ENCODE data around the gene CALHM1. TPM values are rescaled to one million over a fixed set of nuclear protein-coding genes. Genes with fewer than 3 reads are reported as not detected.

CALHM1 gene
- total RNA-seq, 6 donors from 2014 or later = not detected

DNA sequence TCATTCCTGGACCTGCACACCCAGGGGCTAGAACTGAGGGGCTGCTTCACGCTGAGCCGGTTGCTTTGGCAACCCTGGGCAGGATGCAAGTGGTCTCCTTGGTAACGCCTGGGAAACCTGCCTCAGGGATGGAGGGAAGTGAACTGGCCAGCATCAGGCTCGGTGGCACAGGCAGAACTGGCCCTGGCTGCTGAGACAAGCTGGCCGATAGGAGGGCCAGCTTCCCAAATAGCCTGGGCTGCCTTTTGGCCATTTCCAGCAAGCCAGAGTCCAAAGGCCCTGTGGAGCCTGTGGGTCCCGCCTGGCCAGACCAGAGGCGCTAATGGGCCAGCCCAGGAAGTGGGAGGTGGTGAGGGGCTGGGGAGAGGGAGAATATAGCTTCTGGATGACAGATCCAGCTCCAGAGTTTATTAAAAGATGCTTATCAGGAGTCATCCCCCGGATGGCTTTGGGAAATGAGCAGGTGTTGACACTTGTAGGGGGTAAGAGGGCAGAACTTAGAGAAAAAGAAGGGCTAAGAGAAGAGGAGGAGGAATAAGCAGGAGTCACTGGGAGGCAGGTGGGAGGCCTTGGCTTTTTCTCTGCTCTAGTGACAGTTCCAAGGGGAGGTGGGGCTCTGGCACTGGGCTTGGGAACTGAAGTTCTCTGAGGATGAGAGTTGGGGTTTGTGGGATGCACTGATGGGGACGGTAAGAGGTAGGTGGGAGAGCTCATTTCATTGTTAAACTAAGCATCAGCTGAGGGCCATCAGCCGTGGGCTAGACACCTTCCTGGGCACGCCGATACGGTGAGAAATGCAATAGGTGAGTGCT, 44.4 kb upstream of the CALHM1 start:
- ATAC-seq (ENCODE audit: low FRiP score in 2 of 2) = no peak
- DNase-seq = peak in 1 of 2 donors; percentile 44
- Histone ChIP-seq H3K4me1 (peaks cover 0 to 5% (median 0%) of the 10 kb centered on the region in 4 donors), H3K9me3 (no peaks in the 10 kb centered on the region), H3K27ac (no peak overlapping the region), H3K27me3 (peaks cover 0 to 3% (median 0%) of the 10 kb centered on the region in 4 donors), H3K4me3 (no peak overlapping the region), H3K36me3 (no peaks in the 10 kb centered on the region)
- TF ChIP-seq POLR2A (IDR thresholded peaks at IDR 0.05) (no peak), POLR2AphosphoS5 (IDR thresholded peaks at IDR 0.05) (no peak), EP300 (IDR thresholded peaks at IDR 0.05) (no peak)
- TF ChIP-seq, protein P1, sequence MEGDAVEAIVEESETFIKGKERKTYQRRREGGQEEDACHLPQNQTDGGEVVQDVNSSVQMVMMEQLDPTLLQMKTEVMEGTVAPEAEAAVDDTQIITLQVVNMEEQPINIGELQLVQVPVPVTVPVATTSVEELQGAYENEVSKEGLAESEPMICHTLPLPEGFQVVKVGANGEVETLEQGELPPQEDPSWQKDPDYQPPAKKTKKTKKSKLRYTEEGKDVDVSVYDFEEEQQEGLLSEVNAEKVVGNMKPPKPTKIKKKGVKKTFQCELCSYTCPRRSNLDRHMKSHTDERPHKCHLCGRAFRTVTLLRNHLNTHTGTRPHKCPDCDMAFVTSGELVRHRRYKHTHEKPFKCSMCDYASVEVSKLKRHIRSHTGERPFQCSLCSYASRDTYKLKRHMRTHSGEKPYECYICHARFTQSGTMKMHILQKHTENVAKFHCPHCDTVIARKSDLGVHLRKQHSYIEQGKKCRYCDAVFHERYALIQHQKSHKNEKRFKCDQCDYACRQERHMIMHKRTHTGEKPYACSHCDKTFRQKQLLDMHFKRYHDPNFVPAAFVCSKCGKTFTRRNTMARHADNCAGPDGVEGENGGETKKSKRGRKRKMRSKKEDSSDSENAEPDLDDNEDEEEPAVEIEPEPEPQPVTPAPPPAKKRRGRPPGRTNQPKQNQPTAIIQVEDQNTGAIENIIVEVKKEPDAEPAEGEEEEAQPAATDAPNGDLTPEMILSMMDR (IDR thresholded peaks at IDR 0.05) = no peak
- WGBS, 2 donors = 66 to 77% methylated on average over 9 to 12 of the region's 13 CpGs

DNA sequence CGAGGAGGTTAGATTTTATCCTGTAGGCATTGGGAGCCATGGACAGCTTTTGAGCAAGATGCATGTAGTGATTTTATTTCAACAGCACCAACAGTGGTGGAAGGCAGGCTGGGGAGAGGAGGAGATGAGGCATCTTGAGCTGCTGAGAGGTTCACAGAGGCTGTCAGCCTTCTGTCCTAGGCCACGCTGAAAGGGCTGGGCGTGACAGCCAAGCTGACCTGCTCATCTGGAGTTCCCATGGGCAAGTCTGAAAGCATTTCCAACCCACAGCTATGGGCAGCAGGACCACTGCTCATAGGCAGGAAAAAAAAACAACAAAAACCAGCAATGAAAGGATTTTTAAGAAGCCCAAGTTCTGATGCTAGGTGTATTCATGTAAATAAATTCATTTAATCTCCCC, 42.5 kb upstream of the CALHM1 start:
- no peak overlapping the region for H3K27ac ChIP-seq
- H3K36me3 ChIP-seq = no peaks in the 10 kb centered on the region
- no peaks in the 10 kb centered on the region for H3K27me3 ChIP-seq
- ATAC-seq (ENCODE audit: low FRiP score in 2 of 2) (no peak), DNase-seq (no peak)
- TF ChIP-seq, protein P1 (IDR thresholded peaks at IDR 0.05) = no peak
- TF ChIP-seq POLR2AphosphoS5 (IDR thresholded peaks at IDR 0.05) (no peak), EP300 (IDR thresholded peaks at IDR 0.05) (no peak), POLR2A (IDR thresholded peaks at IDR 0.05) (no peak)
- no peak overlapping the region for H3K4me3 ChIP-seq
- peaks cover 0 to 5% (median 0%) of the 10 kb centered on the region in 4 donors for H3K4me1 ChIP-seq
- 85 to 87% methylated on average over 3 of the region's 3 CpGs for WGBS, 2 donors
- no peaks in the 10 kb centered on the region for H3K9me3 ChIP-seq

DNA sequence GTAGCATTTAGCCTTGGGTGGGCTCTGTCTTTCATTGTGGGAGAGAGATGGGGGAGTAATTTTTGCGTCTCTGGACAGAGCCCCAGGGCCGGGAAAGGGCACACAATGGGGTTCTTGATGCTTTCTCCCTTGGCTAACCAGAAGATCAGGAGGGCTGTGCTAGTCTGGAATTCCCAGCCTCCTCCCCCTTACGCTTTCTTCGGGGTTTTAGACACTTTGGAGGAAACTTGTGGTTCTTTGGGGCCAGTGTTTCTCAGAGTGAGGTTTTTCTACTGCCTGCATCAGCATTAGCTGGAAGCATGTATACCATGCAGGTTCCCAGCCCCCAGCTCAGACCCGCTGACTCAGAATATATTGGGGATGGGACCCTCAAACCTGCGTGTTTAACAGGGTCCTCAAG, 41.8 kb upstream of the CALHM1 start:
- Histone ChIP-seq H3K27me3 (no peaks in the 10 kb centered on the region), H3K36me3 (no peaks in the 10 kb centered on the region), H3K27ac (no peak overlapping the region), H3K4me1 (peaks cover 0 to 5% (median 0%) of the 10 kb centered on the region in 4 donors), H3K4me3 (no peak overlapping the region), H3K9me3 (no peaks in the 10 kb centered on the region)
- DNase-seq (no peak), ATAC-seq (ENCODE audit: low FRiP score in 2 of 2) (no peak)
- 58 to 67% methylated on average over 5 to 6 of the region's 6 CpGs for WGBS, 2 donors
- TF ChIP-seq EP300 (IDR thresholded peaks at IDR 0.05) (no peak), POLR2AphosphoS5 (IDR thresholded peaks at IDR 0.05) (no peak), POLR2A (IDR thresholded peaks at IDR 0.05) (no peak)
- TF ChIP-seq, protein P1 (IDR thresholded peaks at IDR 0.05) = no peak

DNA sequence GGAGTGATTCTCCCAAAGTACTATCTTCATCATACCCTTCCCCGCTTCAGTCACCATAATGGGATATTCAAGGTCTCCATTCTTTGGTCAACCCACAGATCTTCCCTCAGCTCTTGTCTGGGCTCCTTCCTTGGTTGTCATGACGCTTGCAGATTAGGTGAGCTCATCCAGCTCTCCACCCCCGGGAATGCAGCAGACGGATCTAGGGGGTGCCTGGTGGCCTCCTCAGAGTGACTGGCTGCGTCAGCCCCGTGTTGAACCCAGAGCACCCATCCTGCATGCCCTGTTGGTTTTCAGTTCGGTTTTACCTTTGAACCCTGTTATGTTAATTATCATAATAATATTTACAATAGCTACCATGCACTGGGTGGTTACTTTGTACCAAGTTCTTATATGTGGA, 41.2 kb upstream of the CALHM1 start:
- H3K4me1 ChIP-seq = peaks cover 0 to 5% (median 0%) of the 10 kb centered on the region in 4 donors
- H3K27ac ChIP-seq = no peak overlapping the region
- TF ChIP-seq, protein P1 (IDR thresholded peaks at IDR 0.05) = no peak
- TF ChIP-seq EP300 (IDR thresholded peaks at IDR 0.05) (no peak), POLR2AphosphoS5 (IDR thresholded peaks at IDR 0.05) (no peak), POLR2A (IDR thresholded peaks at IDR 0.05) (no peak)
- H3K4me3 ChIP-seq = no peak overlapping the region
- no peak for ATAC-seq (ENCODE audit: low FRiP score in 2 of 2)
- no peaks in the 10 kb centered on the region for H3K36me3 ChIP-seq
- no peaks in the 10 kb centered on the region for H3K9me3 ChIP-seq
- 52 to 71% methylated on average over 7 of the region's 7 CpGs for WGBS, 2 donors
- no peak for DNase-seq
- H3K27me3 ChIP-seq = peaks cover 0 to 5% (median 2%) of the 10 kb centered on the region in 4 donors
